ENCODE data around the gene ITGAX.

ITGAX gene

GRCh38 chr16:31356566-31357323, 1.8 kb downstream of the ITGAX start:
- no peak overlapping the region for H3K4me3 ChIP-seq (ENCODE audit: low read length)
- TF ChIP-seq ZNF274 (IDR thresholded peaks at IDR 0.05; ENCODE audit: low read depth, low read length), result no peak

- no peak overlapping the region for H3K4me3 ChIP-seq (ENCODE audit: low read length)
- no peak for TF ChIP-seq ZNF274 (IDR thresholded peaks at IDR 0.05; ENCODE audit: low read depth, low read length)
Measured at GRCh38 chr16:31357324-31358109, 2.5 kb downstream of the ITGAX start.

- H3K4me3 ChIP-seq (ENCODE audit: low read length), result no peak overlapping the region
- TF ChIP-seq ZNF274 (IDR thresholded peaks at IDR 0.05; ENCODE audit: low read depth, low read length), result no peak
Measured at GRCh38 chr16:31360251-31360650, 5.3 kb downstream of the ITGAX start.

GRCh38 chr16:31361201-31362110, 6.5 kb downstream of the ITGAX start:
- no peak for TF ChIP-seq ZNF274 (IDR thresholded peaks at IDR 0.05; ENCODE audit: low read depth, low read length)
- no peak overlapping the region for H3K4me3 ChIP-seq (ENCODE audit: low read length)

GRCh38 chr16:31362476-31363405, 7.8 kb downstream of the ITGAX start:
- H3K4me3 ChIP-seq (ENCODE audit: low read length), result no peak overlapping the region
- no peak for TF ChIP-seq ZNF274 (IDR thresholded peaks at IDR 0.05; ENCODE audit: low read depth, low read length)

GRCh38 chr16:31363721-31364120, 8.7 kb downstream of the ITGAX start:
- H3K4me3 ChIP-seq (ENCODE audit: low read length), result no peak overlapping the region
- TF ChIP-seq ZNF274 (IDR thresholded peaks at IDR 0.05; ENCODE audit: low read depth, low read length), result no peak

- TF ChIP-seq ZNF274 (IDR thresholded peaks at IDR 0.05; ENCODE audit: low read depth, low read length), result no peak
- no peak overlapping the region for H3K4me3 ChIP-seq (ENCODE audit: low read length)
Measured at GRCh38 chr16:31364421-31364820, 9.4 kb downstream of the ITGAX start.

- no peak for TF ChIP-seq ZNF274 (IDR thresholded peaks at IDR 0.05; ENCODE audit: low read depth, low read length)
- no peak overlapping the region for H3K4me3 ChIP-seq (ENCODE audit: low read length)
Measured at GRCh38 chr16:31365131-31365865, 10.3 kb downstream of the ITGAX start.

- no peak for TF ChIP-seq ZNF274 (IDR thresholded peaks at IDR 0.05; ENCODE audit: low read depth, low read length)
- H3K4me3 ChIP-seq (ENCODE audit: low read length), result no peak overlapping the region
Measured at GRCh38 chr16:31367853-31368252, 12.9 kb downstream of the ITGAX start.

GRCh38 chr16:31371008-31371407, 16.0 kb downstream of the ITGAX start:
- no peak for TF ChIP-seq ZNF274 (IDR thresholded peaks at IDR 0.05; ENCODE audit: low read depth, low read length)
- no peak overlapping the region for H3K4me3 ChIP-seq (ENCODE audit: low read length)

- TF ChIP-seq ZNF274 (IDR thresholded peaks at IDR 0.05; ENCODE audit: low read depth, low read length), result no peak
- H3K4me3 ChIP-seq (ENCODE audit: low read length), result no peak overlapping the region
Measured at GRCh38 chr16:31371619-31372484, 16.9 kb downstream of the ITGAX start.

- TF ChIP-seq ZNF274 (IDR thresholded peaks at IDR 0.05; ENCODE audit: low read depth, low read length), result no peak
- no peak overlapping the region for H3K4me3 ChIP-seq (ENCODE audit: low read length)
Measured at GRCh38 chr16:31373235-31373634, 18.3 kb downstream of the ITGAX start.

Measured in GM08714 (cell line).